ENCODE data around the gene IL1RAPL1.

Gene IL1RAPL1

GRCh38 chrX:28651186-28651585, 63.9 kb downstream of the IL1RAPL1 start:
- no peak for TF ChIP-seq CTCF (IDR thresholded peaks at IDR 0.05)
- H3K4me3 ChIP-seq = no peak overlapping the region
- no peak for DNase-seq (ENCODE audit: low spot score)
- no peak overlapping the region for H3K27ac ChIP-seq

- no peak for TF ChIP-seq CTCF (IDR thresholded peaks at IDR 0.05)
- DNase-seq (ENCODE audit: low spot score) = no peak
- Histone ChIP-seq H3K4me3 (no peak overlapping the region), H3K27ac (no peak overlapping the region)
These were observed 72.0 kb downstream of the IL1RAPL1 start for GRCh38 chrX:28659269-28659668.

GRCh38 chrX:28665778-28666177, 78.5 kb downstream of the IL1RAPL1 start:
- H3K27ac ChIP-seq = no peak overlapping the region
- TF ChIP-seq CTCF (IDR thresholded peaks at IDR 0.05) = no peak

GRCh38 chrX:28668303-28668702, 81.1 kb downstream of the IL1RAPL1 start:
- DNase-seq (ENCODE audit: low spot score) = no peak

More at GRCh38 chrX:28665778-28666177, 78.5 kb downstream of the IL1RAPL1 start:
- DNase-seq (ENCODE audit: low spot score) = no peak
- no peak overlapping the region for H3K4me3 ChIP-seq

GRCh38 chrX:28668957-28669356, 81.7 kb downstream of the IL1RAPL1 start:
- no peak overlapping the region for H3K27ac ChIP-seq
- TF ChIP-seq CTCF (IDR thresholded peaks at IDR 0.05) = no peak
- DNase-seq (ENCODE audit: low spot score) = no peak
- no peak overlapping the region for H3K4me3 ChIP-seq

More at GRCh38 chrX:28668303-28668702, 81.1 kb downstream of the IL1RAPL1 start:
- no peak for TF ChIP-seq CTCF (IDR thresholded peaks at IDR 0.05)
- H3K4me3 ChIP-seq = no peak overlapping the region
- no peak overlapping the region for H3K27ac ChIP-seq

GRCh38 chrX:28670074-28670473, 82.8 kb downstream of the IL1RAPL1 start:
- no peak for DNase-seq (ENCODE audit: low spot score)
- no peak for TF ChIP-seq CTCF (IDR thresholded peaks at IDR 0.05)
- no peak overlapping the region for H3K4me3 ChIP-seq
- no peak overlapping the region for H3K27ac ChIP-seq

- H3K27ac ChIP-seq = no peak overlapping the region
- no peak for TF ChIP-seq CTCF (IDR thresholded peaks at IDR 0.05)
- DNase-seq (ENCODE audit: low spot score) = no peak
- no peak overlapping the region for H3K4me3 ChIP-seq
These were observed 87.9 kb downstream of the IL1RAPL1 start for GRCh38 chrX:28675173-28675572.
